ENCODE results near the gene ANKRD63. TPM values are rescaled to one million over a fixed set of nuclear protein-coding genes. Genes with fewer than 3 reads are reported as not detected.

ANKRD63 gene
- total RNA-seq, 2 donors from 2014 or later: not detected

GRCh38 chr15:40290918-40291574, 8.2 kb upstream of the ANKRD63 start:
- Mint-ChIP-seq H3K4me3 (peak overlapping the region; percentile 25), H3K27me3 (ENCODE audit: insufficient read depth) (peaks cover 88% of the 10 kb centered on the region)
- no peak for TF ChIP-seq CTCF (conservative IDR thresholded peaks at IDR 0.05)

DNA sequence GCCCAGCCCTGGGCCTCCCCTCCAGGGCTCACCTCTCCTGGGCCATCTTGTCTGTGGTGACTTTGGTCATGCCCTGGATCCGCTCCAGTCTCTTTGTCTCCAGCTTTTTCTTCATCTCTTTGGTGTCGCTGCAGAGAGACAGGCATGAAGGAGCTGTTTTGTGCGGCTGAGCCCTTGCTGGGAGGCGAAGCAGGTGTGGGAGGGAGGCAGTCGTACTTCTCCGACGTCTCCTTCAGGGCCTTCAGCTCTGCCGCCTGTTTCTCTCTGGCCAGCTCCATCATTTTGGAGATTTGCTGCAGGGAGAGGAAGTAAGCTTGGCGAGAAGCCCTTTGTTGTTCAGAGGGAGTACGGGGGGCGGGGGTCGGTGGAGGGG, 7.7 kb upstream of the ANKRD63 start:
- H3K9me3 ChIP-seq (ENCODE audit: control insufficient read depth, low read length): no peaks in the 10 kb centered on the region
- Mint-ChIP-seq H3K9me3 (no peaks in the 10 kb centered on the region), H3K4me1 (peaks cover 2% of the 10 kb centered on the region), H3K27me3 (ENCODE audit: insufficient read depth) (peaks cover 89% of the 10 kb centered on the region), H3K27ac (no peak overlapping the region), H3K4me3 (peak overlapping the region; percentile 14), H3K36me3 (ENCODE audit: low read depth) (no peaks in the 10 kb centered on the region)
- peaks cover 100% of the 10 kb centered on the region for H3K27me3 ChIP-seq (ENCODE audit: control insufficient read depth, insufficient read depth, low read length, poor library complexity, severe bottlenecking)
- no peak overlapping the region for H3K9ac ChIP-seq (ENCODE audit: extremely low read depth, low read length, poor library complexity, severe bottlenecking)
- no peak for TF ChIP-seq CTCF (conservative IDR thresholded peaks at IDR 0.05)
- no peaks in the 10 kb centered on the region for H3K36me3 ChIP-seq (ENCODE audit: control insufficient read depth, insufficient read depth, low read length)
- no peaks in the 10 kb centered on the region for H3K4me1 ChIP-seq (ENCODE audit: control insufficient read depth, insufficient read depth, low read length)
- H3K4me3 ChIP-seq (ENCODE audit: low read length): no peak overlapping the region
- no peak for DNase-seq
- H3K27ac ChIP-seq (ENCODE audit: low read depth, low read length): no peak overlapping the region
- 45% methylated on average over 12 of the region's 12 CpGs; no CpG with 5 or more reads in 1 of the 2 experiments for WGBS, 2 experiments (ENCODE audit: insufficient coverage in 1 of 2, insufficient read length in 1 of 2)

More at GRCh38 chr15:40290918-40291574, 8.2 kb upstream of the ANKRD63 start:
- no peaks in the 10 kb centered on the region for H3K4me1 ChIP-seq (ENCODE audit: control insufficient read depth, insufficient read depth, low read length)
- H3K36me3 ChIP-seq (ENCODE audit: control insufficient read depth, insufficient read depth, low read length): no peaks in the 10 kb centered on the region
- H3K27ac ChIP-seq (ENCODE audit: low read depth, low read length): no peak overlapping the region
- Mint-ChIP-seq H3K36me3 (ENCODE audit: low read depth) (no peaks in the 10 kb centered on the region), H3K4me1 (peaks cover 2% of the 10 kb centered on the region), H3K9me3 (no peaks in the 10 kb centered on the region), H3K27ac (no peak overlapping the region)
- H3K4me3 ChIP-seq (ENCODE audit: low read length): peak overlapping the region; percentile 40
- DNase-seq: peak; percentile 87
- no peaks in the 10 kb centered on the region for H3K9me3 ChIP-seq (ENCODE audit: control insufficient read depth, low read length)
- peaks cover 100% of the 10 kb centered on the region for H3K27me3 ChIP-seq (ENCODE audit: control insufficient read depth, insufficient read depth, low read length, poor library complexity, severe bottlenecking)
- WGBS, 2 experiments (ENCODE audit: insufficient coverage in 1 of 2, insufficient read length in 1 of 2): 5% methylated on average over 29 to 66 of the region's 68 CpGs
- no peak overlapping the region for H3K9ac ChIP-seq (ENCODE audit: extremely low read depth, low read length, poor library complexity, severe bottlenecking)

DNA sequence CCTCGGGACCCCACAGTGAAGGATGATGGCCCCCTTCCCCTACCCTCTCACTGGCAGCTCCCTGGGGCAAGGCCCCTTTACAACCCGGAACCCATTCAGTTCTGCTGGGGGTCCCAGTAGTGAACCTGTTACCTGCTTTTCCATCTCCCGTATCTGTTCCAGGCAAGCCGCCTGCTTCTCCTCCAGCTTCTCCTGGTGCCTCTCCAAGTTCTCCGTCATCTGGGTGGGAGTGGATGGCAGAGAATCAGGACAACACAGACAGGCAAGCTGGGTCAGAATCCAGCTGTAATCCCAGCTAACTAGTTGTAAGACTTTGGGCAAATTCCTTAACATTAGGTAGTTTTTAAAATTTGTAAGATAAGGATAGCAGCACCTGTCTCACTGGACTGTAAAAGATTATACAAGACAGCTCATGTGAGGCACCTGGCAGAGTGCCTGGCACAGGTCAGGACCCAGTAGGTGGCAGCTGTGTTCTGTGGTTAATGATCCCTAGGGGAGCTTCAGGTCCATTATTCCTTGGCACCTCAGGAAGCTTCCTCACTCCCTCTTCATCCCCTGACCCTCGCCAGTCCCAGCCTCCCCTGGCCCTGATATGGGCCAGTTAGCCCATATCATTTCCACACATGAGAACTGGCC, 6.4 kb upstream of the ANKRD63 start:
- no peak for DNase-seq
- Histone ChIP-seq H3K27me3 (ENCODE audit: control insufficient read depth, insufficient read depth, low read length, poor library complexity, severe bottlenecking) (peaks cover 100% of the 10 kb centered on the region), H3K9ac (ENCODE audit: extremely low read depth, low read length, poor library complexity, severe bottlenecking) (no peak overlapping the region), H3K27ac (ENCODE audit: low read depth, low read length) (no peak overlapping the region), H3K36me3 (ENCODE audit: control insufficient read depth, insufficient read depth, low read length) (no peaks in the 10 kb centered on the region), H3K4me3 (ENCODE audit: low read length) (no peak overlapping the region), H3K9me3 (ENCODE audit: control insufficient read depth, low read length) (no peaks in the 10 kb centered on the region), H3K4me1 (ENCODE audit: control insufficient read depth, insufficient read depth, low read length) (no peaks in the 10 kb centered on the region)
- Mint-ChIP-seq H3K4me3 (no peak overlapping the region), H3K36me3 (ENCODE audit: low read depth) (no peaks in the 10 kb centered on the region), H3K27me3 (ENCODE audit: insufficient read depth) (peaks cover 89% of the 10 kb centered on the region), H3K9me3 (no peaks in the 10 kb centered on the region), H3K4me1 (peaks cover 2% of the 10 kb centered on the region), H3K27ac (no peak overlapping the region)
- no peak for TF ChIP-seq CTCF (conservative IDR thresholded peaks at IDR 0.05)
- WGBS, 2 experiments (ENCODE audit: insufficient coverage in 1 of 2, insufficient read length in 1 of 2): 71 to 75% methylated on average over 4 to 6 of the region's 6 CpGs
